Keratinocyte (primary cell): ENCODE measurements around the gene TRPC4AP. TPM values are rescaled to one million over a fixed set of nuclear protein-coding genes. Genes with fewer than 3 reads are reported as not detected.

Source experiments
- DNase-seq: peaks from one replicate; pipeline ENCODE4 v3.0.0-alpha.2; 2011; ENCODE audit warnings: low read depth, missing footprints, low spot score
- FAIRE-seq: peaks from 2 replicates; lab custom pipeline; 2011; peaks lifted over from hg19 to GRCh38; lab: Jason Lieb, UNC
- H2AFZ ChIP-seq: 2 replicates; pipeline ENCODE4 v1.6.0; 2012; ENCODE audit warnings: low read length, control low read depth, inconsistent platforms; ENCODE audit not compliant: control insufficient read depth
- H3K27ac ChIP-seq: 2 replicates; pipeline ENCODE4 v1.5.1; 2011; ENCODE audit warnings: low read length; ENCODE audit not compliant: control insufficient read depth, insufficient read depth
- H3K27me3 ChIP-seq: 3 replicates; pipeline ENCODE4 v1.6.0; 2011; ENCODE audit warnings: low read length; ENCODE audit not compliant: control insufficient read depth, insufficient read depth; ENCODE audit errors: extremely low read depth
- H3K36me3 ChIP-seq, 2 experiments: 2 replicates in 1 of 2; 3 replicates in 1 of 2; pipeline ENCODE4 v1.5.1; 2011; ENCODE audit warnings: low read length in 2 of 2, mild to moderate bottlenecking in 1 of 2; ENCODE audit not compliant: control insufficient read depth in 2 of 2, insufficient read depth in 2 of 2; ENCODE audit errors: extremely low read depth in 1 of 2
- H3K4me1 ChIP-seq: 3 replicates; pipeline ENCODE4 v1.5.1; 2011; ENCODE audit warnings: low read length; ENCODE audit not compliant: control insufficient read depth, insufficient read depth; ENCODE audit errors: extremely low read depth
- H3K4me2 ChIP-seq: 3 replicates; pipeline ENCODE4 v1.6.0; 2011; ENCODE audit warnings: low read depth, low read length; ENCODE audit not compliant: control insufficient read depth, insufficient read depth; ENCODE audit errors: extremely low read depth
- H3K4me3 ChIP-seq, 3 experiments: fragments of 200-600 bp in 1 of 3; sonication (generic) in 1 of 3; 2 replicates in 2 of 3; 3 replicates in 1 of 3; pipeline ENCODE4 v1.5.1; 2011 to 2016; ENCODE audit warnings: low read length in 3 of 3, mild to moderate bottlenecking in 3 of 3, control low read depth in 2 of 3, inconsistent platforms in 1 of 3, low read depth in 1 of 3, mixed read lengths in 1 of 3, mixed run types in 1 of 3, moderate library complexity in 1 of 3; ENCODE audit not compliant: control insufficient read depth in 2 of 3, insufficient read depth in 2 of 3; ENCODE audit errors: extremely low read depth in 1 of 3
- H3K79me2 ChIP-seq: 2 replicates; pipeline ENCODE4 v1.6.0; 2012; ENCODE audit warnings: low read length; ENCODE audit not compliant: control insufficient read depth, insufficient read depth
- H3K9ac ChIP-seq: 3 replicates; pipeline ENCODE4 v1.6.0; 2011; ENCODE audit warnings: low read length; ENCODE audit not compliant: control insufficient read depth, insufficient read depth; ENCODE audit errors: extremely low read depth
- H3K9me1 ChIP-seq: 3 replicates; pipeline ENCODE4 v1.6.0; 2011; ENCODE audit warnings: low read length; ENCODE audit not compliant: control insufficient read depth, insufficient read depth; ENCODE audit errors: extremely low read depth
- H3K9me3 ChIP-seq: 2 replicates; pipeline ENCODE4 v1.5.1; 2012; ENCODE audit warnings: low read depth, low read length; ENCODE audit not compliant: control insufficient read depth
- H4K20me1 ChIP-seq: 3 replicates; pipeline ENCODE4 v1.6.0; 2011; ENCODE audit warnings: low read length; ENCODE audit not compliant: control insufficient read depth, insufficient read depth; ENCODE audit errors: extremely low read depth
- EZH2 ChIP-seq: IDR thresholded peaks from one replicate; pipeline ENCODE4 v1.6.1; 2012; ENCODE audit warnings: inconsistent platforms, mild to moderate bottlenecking, low read length, moderate library complexity
- dilution Hi-C: fragments of 300-500 bp; cut with MboI; formaldehyde crosslinking; loops from one replicate; pipeline ENCODE4 v1.7.0; 2020; ENCODE audit warnings: low sequenced_read_pairs; ENCODE audit not compliant: extremely low pct_ligation_motif_present
- polyA plus RNA-seq, 5 experiments: library from polyadenylated mRNA; depleted of rRNA in 3 of 5; stranded (reverse) in 3 of 5; stranded (forward) in 1 of 5; unstranded in 1 of 5; fragments of >200 nt; gene quantifications; 1 replicate in 1 of 5; 2 replicates in 3 of 5; 3 replicates in 1 of 5; pipeline versions ENCODE4 v1.2.1 to v1.2.3, GENCODE V29; 2011 to 2012; ENCODE audit warnings: missing spikeins in 2 of 5, low read depth in 1 of 5, low replicate concordance in 1 of 5
- TF ChIP-seq, protein P1 (sequence below), 3 experiments: IDR thresholded peaks in 1 of 3; conservative IDR thresholded peaks in 1 of 3; optimal IDR thresholded peaks in 1 of 3; 2 replicates in 2 of 3; 3 replicates in 1 of 3; pipeline versions ENCODE3 to v1.5.1; 2011; ENCODE audit warnings: low read length in 3 of 3, mild to moderate bottlenecking in 3 of 3, moderate library complexity in 2 of 3, control low read depth in 1 of 3, inconsistent platforms in 1 of 3; ENCODE audit not compliant: insufficient read depth in 2 of 3; ENCODE audit errors: extremely low read depth in 1 of 3

Gene TRPC4AP
- polyA plus RNA-seq, 1 donor (not counting 4 experiments of a cell fraction or from before 2014, with no cell fraction given) = 53.9 TPM

DNA sequence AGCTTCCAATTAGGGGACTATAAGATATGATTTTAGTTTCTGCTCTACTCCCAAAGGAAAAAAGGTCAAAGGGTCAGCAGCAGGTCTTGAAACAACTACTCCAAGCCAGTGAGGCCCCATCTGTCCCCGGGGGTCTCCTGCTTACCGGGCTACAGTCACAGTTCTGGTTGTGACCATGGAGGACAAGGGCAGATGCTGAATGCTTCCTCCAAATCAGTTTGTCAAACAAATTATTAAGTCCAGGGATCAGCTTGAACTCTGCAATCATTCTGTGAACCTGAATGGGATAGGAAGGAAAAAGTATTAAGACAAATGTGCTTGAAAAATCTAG lies 76.8 kb downstream of the TRPC4AP start:
- Histone ChIP-seq H3K9me1 (no peaks in the 10 kb centered on the region), H3K9me3 (no peaks in the 10 kb centered on the region), H3K27me3 (no peaks in the 10 kb centered on the region), H3K4me1 (no peaks in the 10 kb centered on the region), H3K4me3 (no peak overlapping the region), H3K9ac (no peak overlapping the region), H3K79me2 (no peaks in the 10 kb centered on the region), H2AFZ (no peak overlapping the region), H3K36me3 (peaks cover 32 to 47% of the 10 kb centered on the region in 2 experiments), H3K27ac (no peak overlapping the region), H3K4me2 (no peak overlapping the region), H4K20me1 (no peaks in the 10 kb centered on the region)
- FAIRE-seq (no peak), DNase-seq (no peak)
- dilution Hi-C loops = no loop called here
- TF ChIP-seq EZH2 = no peak
- TF ChIP-seq, protein P1, sequence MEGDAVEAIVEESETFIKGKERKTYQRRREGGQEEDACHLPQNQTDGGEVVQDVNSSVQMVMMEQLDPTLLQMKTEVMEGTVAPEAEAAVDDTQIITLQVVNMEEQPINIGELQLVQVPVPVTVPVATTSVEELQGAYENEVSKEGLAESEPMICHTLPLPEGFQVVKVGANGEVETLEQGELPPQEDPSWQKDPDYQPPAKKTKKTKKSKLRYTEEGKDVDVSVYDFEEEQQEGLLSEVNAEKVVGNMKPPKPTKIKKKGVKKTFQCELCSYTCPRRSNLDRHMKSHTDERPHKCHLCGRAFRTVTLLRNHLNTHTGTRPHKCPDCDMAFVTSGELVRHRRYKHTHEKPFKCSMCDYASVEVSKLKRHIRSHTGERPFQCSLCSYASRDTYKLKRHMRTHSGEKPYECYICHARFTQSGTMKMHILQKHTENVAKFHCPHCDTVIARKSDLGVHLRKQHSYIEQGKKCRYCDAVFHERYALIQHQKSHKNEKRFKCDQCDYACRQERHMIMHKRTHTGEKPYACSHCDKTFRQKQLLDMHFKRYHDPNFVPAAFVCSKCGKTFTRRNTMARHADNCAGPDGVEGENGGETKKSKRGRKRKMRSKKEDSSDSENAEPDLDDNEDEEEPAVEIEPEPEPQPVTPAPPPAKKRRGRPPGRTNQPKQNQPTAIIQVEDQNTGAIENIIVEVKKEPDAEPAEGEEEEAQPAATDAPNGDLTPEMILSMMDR (optimal IDR thresholded peaks at IDR 0.05 in 1 of 3, IDR thresholded peaks at IDR 0.05 in 1 of 3, conservative IDR thresholded peaks at IDR 0.05 in 1 of 3; ENCODE audit: extremely low read depth in 1 of 3, insufficient read depth in 2 of 3, low read length in 3 of 3) = no peak

DNA sequence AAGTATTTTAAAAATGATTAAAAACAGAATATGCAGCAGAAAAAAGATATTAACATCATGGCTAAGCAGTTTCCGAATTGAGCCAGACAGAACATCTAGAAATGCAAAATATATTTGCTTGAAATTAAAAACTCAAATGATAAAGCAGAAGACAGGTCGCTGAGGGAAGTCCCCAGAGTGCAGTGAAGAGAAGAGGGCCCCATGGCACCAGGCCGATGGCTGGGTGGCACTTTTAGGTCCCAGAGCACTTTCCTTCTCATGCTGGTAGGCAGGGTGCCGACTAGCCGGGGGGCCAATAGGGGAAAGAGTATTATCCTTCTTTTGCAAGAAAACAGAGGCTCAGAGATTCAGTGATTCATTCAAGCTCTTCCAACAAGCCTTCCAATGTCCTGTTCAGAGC lies 78.1 kb downstream of the TRPC4AP start:
- Histone ChIP-seq H3K9me1 (no peaks in the 10 kb centered on the region), H3K27ac (no peak overlapping the region), H3K9ac (no peak overlapping the region), H3K79me2 (no peaks in the 10 kb centered on the region), H3K4me2 (no peak overlapping the region), H3K36me3 (peaks cover 36 to 46% of the 10 kb centered on the region in 2 experiments), H3K9me3 (no peaks in the 10 kb centered on the region), H2AFZ (no peak overlapping the region), H4K20me1 (no peaks in the 10 kb centered on the region), H3K4me1 (no peaks in the 10 kb centered on the region), H3K27me3 (no peaks in the 10 kb centered on the region), H3K4me3 (no peak overlapping the region)
- FAIRE-seq = no peak
- TF ChIP-seq, protein P1 (optimal IDR thresholded peaks at IDR 0.05 in 1 of 3, IDR thresholded peaks at IDR 0.05 in 1 of 3, conservative IDR thresholded peaks at IDR 0.05 in 1 of 3; ENCODE audit: extremely low read depth in 1 of 3, insufficient read depth in 2 of 3, low read length in 3 of 3) = no peak
- no peak for TF ChIP-seq EZH2
- no peak for DNase-seq
- dilution Hi-C loops = no loop called here
